GM23338 (cell line): ENCODE results near the gene MYBL2. TPM values are rescaled to one million over a fixed set of nuclear protein-coding genes. Genes with fewer than 3 reads are reported as not detected.

ENCODE experiments used
- ATAC-seq: fragments of 200-7000 bp; cut with Tn5 transposase; 3 replicates; pipeline ENCODE4 v1.9.1; 2020
- DNase-seq: peaks from one replicate; pipeline ENCODE4 v3.0.0-alpha.2; 2015; ENCODE audit warnings: low spot score
- H2AFZ ChIP-seq: fragments of 200-600 bp; sonication (generic); 2 replicates; pipeline ENCODE4 v1.8.0; 2016; ENCODE audit warnings: antibody characterized with exemption, mild to moderate bottlenecking, moderate library complexity
- H3F3A ChIP-seq: fragments of 200-600 bp; sonication (generic); replicated peaks from 2 replicates; pipeline ENCODE4 v1.8.0; 2017; ENCODE audit warnings: antibody characterized with exemption, mixed run types, low read depth
- H3K27ac ChIP-seq: fragments of 200-600 bp; sonication (generic); 2 replicates; pipeline ENCODE4 v1.6.1; 2016; ENCODE audit warnings: low read depth
- H3K27me3 ChIP-seq: fragments of 200-600 bp; sonication (generic); 2 replicates; pipeline ENCODE4 v1.8.0; 2016; ENCODE audit warnings: mild to moderate bottlenecking, mixed run types, moderate library complexity; ENCODE audit not compliant: insufficient read depth
- H3K36me3 ChIP-seq: fragments of 200-600 bp; sonication (generic); 2 replicates; pipeline ENCODE4 v1.8.0; 2016; ENCODE audit warnings: mild to moderate bottlenecking; ENCODE audit not compliant: insufficient read depth
- H3K4me1 ChIP-seq: fragments of 200-600 bp; sonication (generic); 2 replicates; pipeline ENCODE4 v1.8.0; 2016; ENCODE audit warnings: mild to moderate bottlenecking, moderate library complexity; ENCODE audit not compliant: insufficient read depth
- H3K4me2 ChIP-seq: fragments of 200-600 bp; sonication (generic); 2 replicates; pipeline ENCODE4 v1.7.1; 2017; ENCODE audit warnings: mixed run types
- H3K4me3 ChIP-seq: fragments of 200-600 bp; sonication (generic); 2 replicates; pipeline ENCODE4 v1.6.1; 2016; ENCODE audit warnings: mixed run types
- H3K79me2 ChIP-seq: fragments of 200-600 bp; sonication (generic); replicated peaks from 2 replicates; pipeline ENCODE4 v1.8.0; 2017; ENCODE audit warnings: mild to moderate bottlenecking; ENCODE audit not compliant: insufficient read depth
- H3K9me2 ChIP-seq: fragments of 200-600 bp; sonication (generic); 2 replicates; pipeline ENCODE4 v1.8.0; 2017; ENCODE audit not compliant: insufficient read depth
- H4K20me1 ChIP-seq: fragments of 200-600 bp; sonication (generic); replicated peaks from 2 replicates; pipeline ENCODE4 v1.8.0; 2017; ENCODE audit warnings: mild to moderate bottlenecking; ENCODE audit not compliant: insufficient read depth
- H3K27ac Mint-ChIP-seq: 2 replicates; pipeline ENCODE4 v1.8.0; 2020; ENCODE audit warnings: inconsistent platforms, mild to moderate bottlenecking, moderate library complexity, mixed read lengths
- H3K27me3 Mint-ChIP-seq: 3 replicates; pipeline ENCODE4 v1.8.0; 2022; ENCODE audit warnings: low read depth, mild to moderate bottlenecking, moderate library complexity, mixed read lengths, inconsistent platforms; ENCODE audit not compliant: insufficient read depth, poor library complexity
- H3K36me3 Mint-ChIP-seq: 3 replicates; pipeline ENCODE4 v1.8.0; 2021; ENCODE audit warnings: low read depth, mild to moderate bottlenecking, inconsistent platforms, moderate library complexity, mixed read lengths
- H3K4me1 Mint-ChIP-seq: 3 replicates; pipeline ENCODE4 v1.8.0; 2020; ENCODE audit warnings: mild to moderate bottlenecking, inconsistent platforms, mixed read lengths
- H3K4me3 Mint-ChIP-seq: 3 replicates; pipeline ENCODE4 v1.8.0; 2021; ENCODE audit warnings: moderate library complexity, mild to moderate bottlenecking, inconsistent platforms, mixed read lengths
- H3K9me3 Mint-ChIP-seq: 3 replicates; pipeline ENCODE4 v1.8.0; 2020; ENCODE audit warnings: moderate library complexity, mild to moderate bottlenecking, inconsistent platforms, mixed read lengths
- CREB1 ChIP-seq: fragments of 250-450 bp; sonication (Bioruptor Pico); IDR thresholded peaks from 2 replicates; pipeline ENCODE4 v1.5.0; 2020; ENCODE audit warnings: low read depth, mild to moderate bottlenecking, moderate library complexity
- EZH2 ChIP-seq: fragments of 200-600 bp; sonication (generic); IDR thresholded peaks from one replicate; pipeline ENCODE4 v1.8.0; 2017; ENCODE audit warnings: antibody characterized with exemption, mild to moderate bottlenecking, low read depth; ENCODE audit not compliant: unreplicated experiment
- EZH2phosphoT487 ChIP-seq: fragments of 200-600 bp; sonication (generic); IDR thresholded peaks from one replicate; pipeline ENCODE4 v1.8.1; 2018; ENCODE audit warnings: antibody characterized with exemption; ENCODE audit not compliant: unreplicated experiment
- JUNB ChIP-seq: IDR thresholded peaks from one replicate; pipeline ENCODE4 v1.6.1; 2016; ENCODE audit warnings: antibody characterized with exemption; ENCODE audit not compliant: unreplicated experiment
- NANOG ChIP-seq: IDR thresholded peaks from 2 replicates; pipeline ENCODE4 v1.6.1; 2016; ENCODE audit warnings: antibody characterized with exemption, borderline replicate concordance
- POLR2AphosphoS5 ChIP-seq: IDR thresholded peaks from 2 replicates; pipeline ENCODE4 v1.6.1; 2016; ENCODE audit warnings: antibody characterized with exemption, low read depth
- STAT1 ChIP-seq: IDR thresholded peaks from one replicate; pipeline ENCODE4 v1.6.1; 2016; ENCODE audit warnings: antibody characterized with exemption; ENCODE audit not compliant: unreplicated experiment
- ZNF114 ChIP-seq: fragments of 250-450 bp; sonication (Bioruptor Pico); IDR thresholded peaks from 2 replicates; pipeline ENCODE4 v1.5.0; 2020; ENCODE audit warnings: mild to moderate bottlenecking, moderate library complexity
- ZNF331 ChIP-seq: fragments of 250-450 bp; sonication (Bioruptor Pico); IDR thresholded peaks from 2 replicates; pipeline ENCODE4 v1.5.0; 2020; ENCODE audit warnings: low read depth, mild to moderate bottlenecking, moderate library complexity
- polyA plus RNA-seq: library from polyadenylated mRNA; unstranded; fragments of >200 nt; fragmentation: Nextera tagmentation; extraction: Ambion mirVana; gene quantifications from 2 replicates; pipeline ENCODE4 v1.2.1, GENCODE V29; 2016
- total RNA-seq: library from RNA; depleted of rRNA; stranded (reverse); fragments of >200 nt; shearing (Covaris generic); gene quantifications from 2 replicates; pipeline ENCODE4 v1.2.3, GENCODE V29; 2014
- TF ChIP-seq, protein P1 (sequence below): IDR thresholded peaks from 2 replicates; pipeline ENCODE4 v1.6.1; 2016; ENCODE audit warnings: antibody characterized with exemption
- TF ChIP-seq, protein P2 (sequence below): IDR thresholded peaks from one replicate; pipeline ENCODE4 v1.6.1; 2018; ENCODE audit warnings: antibody characterized with exemption; ENCODE audit not compliant: unreplicated experiment
- TF ChIP-seq, protein P3 (sequence below), 2 experiments: fragments of 200-600 bp in 1 of 2; sonication (generic) in 1 of 2; conservative IDR thresholded peaks; 2 replicates each; pipeline versions ENCODE4 v1.5.1 to v1.6.1; 2016 to 2017; ENCODE audit warnings: antibody characterized with exemption in 2 of 2, low read depth in 2 of 2, mild to moderate bottlenecking in 2 of 2, moderate library complexity in 1 of 2
- TF ChIP-seq, protein P4 (sequence below): fragments of 250-450 bp; sonication (Bioruptor Pico); IDR thresholded peaks from 2 replicates; pipeline ENCODE4 v1.5.0; 2020; ENCODE audit warnings: mild to moderate bottlenecking, moderate library complexity

The MYBL2 gene
- total and polyA plus RNA-seq, 2 experiments from 2014 or later: 72.3 to 131 TPM

DNA sequence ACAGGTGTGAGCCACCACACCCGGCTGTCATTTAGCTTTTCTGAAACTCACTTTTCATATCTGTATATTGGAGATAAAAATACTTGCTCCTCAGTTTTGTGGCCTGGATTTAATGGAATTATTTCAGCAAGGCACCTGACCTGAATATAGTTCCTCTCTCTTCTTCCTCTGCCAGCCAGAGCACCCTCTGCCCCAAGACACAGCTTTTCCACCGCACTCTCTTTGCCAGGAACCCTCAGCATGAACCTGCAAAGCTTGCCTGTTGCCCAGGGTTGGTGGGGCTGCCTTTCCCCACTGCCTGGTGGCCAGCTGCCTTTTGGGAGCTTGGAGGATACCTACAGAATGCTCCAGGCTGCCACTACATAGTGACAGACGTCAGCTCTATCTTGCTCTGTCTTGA, 56.8 kb downstream of the MYBL2 start:
- no peaks in the 10 kb centered on the region for H3K27me3 ChIP-seq
- H3K27me3 Mint-ChIP-seq: peaks cover 2% of the 10 kb centered on the region
- TF ChIP-seq POLR2AphosphoS5: no peak
- TF ChIP-seq, protein P1, sequence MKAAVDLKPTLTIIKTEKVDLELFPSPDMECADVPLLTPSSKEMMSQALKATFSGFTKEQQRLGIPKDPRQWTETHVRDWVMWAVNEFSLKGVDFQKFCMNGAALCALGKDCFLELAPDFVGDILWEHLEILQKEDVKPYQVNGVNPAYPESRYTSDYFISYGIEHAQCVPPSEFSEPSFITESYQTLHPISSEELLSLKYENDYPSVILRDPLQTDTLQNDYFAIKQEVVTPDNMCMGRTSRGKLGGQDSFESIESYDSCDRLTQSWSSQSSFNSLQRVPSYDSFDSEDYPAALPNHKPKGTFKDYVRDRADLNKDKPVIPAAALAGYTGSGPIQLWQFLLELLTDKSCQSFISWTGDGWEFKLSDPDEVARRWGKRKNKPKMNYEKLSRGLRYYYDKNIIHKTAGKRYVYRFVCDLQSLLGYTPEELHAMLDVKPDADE: no peak
- TF ChIP-seq NANOG: no peak
- no peak for TF ChIP-seq CREB1 (CRISPR knock-in tag)
- no peak for TF ChIP-seq ZNF114 (CRISPR knock-in tag)
- no peak for TF ChIP-seq STAT1
- no peak for TF ChIP-seq ZNF331
- TF ChIP-seq, protein P2, sequence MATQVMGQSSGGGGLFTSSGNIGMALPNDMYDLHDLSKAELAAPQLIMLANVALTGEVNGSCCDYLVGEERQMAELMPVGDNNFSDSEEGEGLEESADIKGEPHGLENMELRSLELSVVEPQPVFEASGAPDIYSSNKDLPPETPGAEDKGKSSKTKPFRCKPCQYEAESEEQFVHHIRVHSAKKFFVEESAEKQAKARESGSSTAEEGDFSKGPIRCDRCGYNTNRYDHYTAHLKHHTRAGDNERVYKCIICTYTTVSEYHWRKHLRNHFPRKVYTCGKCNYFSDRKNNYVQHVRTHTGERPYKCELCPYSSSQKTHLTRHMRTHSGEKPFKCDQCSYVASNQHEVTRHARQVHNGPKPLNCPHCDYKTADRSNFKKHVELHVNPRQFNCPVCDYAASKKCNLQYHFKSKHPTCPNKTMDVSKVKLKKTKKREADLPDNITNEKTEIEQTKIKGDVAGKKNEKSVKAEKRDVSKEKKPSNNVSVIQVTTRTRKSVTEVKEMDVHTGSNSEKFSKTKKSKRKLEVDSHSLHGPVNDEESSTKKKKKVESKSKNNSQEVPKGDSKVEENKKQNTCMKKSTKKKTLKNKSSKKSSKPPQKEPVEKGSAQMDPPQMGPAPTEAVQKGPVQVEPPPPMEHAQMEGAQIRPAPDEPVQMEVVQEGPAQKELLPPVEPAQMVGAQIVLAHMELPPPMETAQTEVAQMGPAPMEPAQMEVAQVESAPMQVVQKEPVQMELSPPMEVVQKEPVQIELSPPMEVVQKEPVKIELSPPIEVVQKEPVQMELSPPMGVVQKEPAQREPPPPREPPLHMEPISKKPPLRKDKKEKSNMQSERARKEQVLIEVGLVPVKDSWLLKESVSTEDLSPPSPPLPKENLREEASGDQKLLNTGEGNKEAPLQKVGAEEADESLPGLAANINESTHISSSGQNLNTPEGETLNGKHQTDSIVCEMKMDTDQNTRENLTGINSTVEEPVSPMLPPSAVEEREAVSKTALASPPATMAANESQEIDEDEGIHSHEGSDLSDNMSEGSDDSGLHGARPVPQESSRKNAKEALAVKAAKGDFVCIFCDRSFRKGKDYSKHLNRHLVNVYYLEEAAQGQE: no peak
- TF ChIP-seq, protein P3, sequence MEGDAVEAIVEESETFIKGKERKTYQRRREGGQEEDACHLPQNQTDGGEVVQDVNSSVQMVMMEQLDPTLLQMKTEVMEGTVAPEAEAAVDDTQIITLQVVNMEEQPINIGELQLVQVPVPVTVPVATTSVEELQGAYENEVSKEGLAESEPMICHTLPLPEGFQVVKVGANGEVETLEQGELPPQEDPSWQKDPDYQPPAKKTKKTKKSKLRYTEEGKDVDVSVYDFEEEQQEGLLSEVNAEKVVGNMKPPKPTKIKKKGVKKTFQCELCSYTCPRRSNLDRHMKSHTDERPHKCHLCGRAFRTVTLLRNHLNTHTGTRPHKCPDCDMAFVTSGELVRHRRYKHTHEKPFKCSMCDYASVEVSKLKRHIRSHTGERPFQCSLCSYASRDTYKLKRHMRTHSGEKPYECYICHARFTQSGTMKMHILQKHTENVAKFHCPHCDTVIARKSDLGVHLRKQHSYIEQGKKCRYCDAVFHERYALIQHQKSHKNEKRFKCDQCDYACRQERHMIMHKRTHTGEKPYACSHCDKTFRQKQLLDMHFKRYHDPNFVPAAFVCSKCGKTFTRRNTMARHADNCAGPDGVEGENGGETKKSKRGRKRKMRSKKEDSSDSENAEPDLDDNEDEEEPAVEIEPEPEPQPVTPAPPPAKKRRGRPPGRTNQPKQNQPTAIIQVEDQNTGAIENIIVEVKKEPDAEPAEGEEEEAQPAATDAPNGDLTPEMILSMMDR (conservative IDR thresholded peaks at IDR 0.05; ENCODE audit: low read depth in 2 of 2): no peak
- TF ChIP-seq EZH2: no peak
- no peak for TF ChIP-seq JUNB
- TF ChIP-seq, protein P4, sequence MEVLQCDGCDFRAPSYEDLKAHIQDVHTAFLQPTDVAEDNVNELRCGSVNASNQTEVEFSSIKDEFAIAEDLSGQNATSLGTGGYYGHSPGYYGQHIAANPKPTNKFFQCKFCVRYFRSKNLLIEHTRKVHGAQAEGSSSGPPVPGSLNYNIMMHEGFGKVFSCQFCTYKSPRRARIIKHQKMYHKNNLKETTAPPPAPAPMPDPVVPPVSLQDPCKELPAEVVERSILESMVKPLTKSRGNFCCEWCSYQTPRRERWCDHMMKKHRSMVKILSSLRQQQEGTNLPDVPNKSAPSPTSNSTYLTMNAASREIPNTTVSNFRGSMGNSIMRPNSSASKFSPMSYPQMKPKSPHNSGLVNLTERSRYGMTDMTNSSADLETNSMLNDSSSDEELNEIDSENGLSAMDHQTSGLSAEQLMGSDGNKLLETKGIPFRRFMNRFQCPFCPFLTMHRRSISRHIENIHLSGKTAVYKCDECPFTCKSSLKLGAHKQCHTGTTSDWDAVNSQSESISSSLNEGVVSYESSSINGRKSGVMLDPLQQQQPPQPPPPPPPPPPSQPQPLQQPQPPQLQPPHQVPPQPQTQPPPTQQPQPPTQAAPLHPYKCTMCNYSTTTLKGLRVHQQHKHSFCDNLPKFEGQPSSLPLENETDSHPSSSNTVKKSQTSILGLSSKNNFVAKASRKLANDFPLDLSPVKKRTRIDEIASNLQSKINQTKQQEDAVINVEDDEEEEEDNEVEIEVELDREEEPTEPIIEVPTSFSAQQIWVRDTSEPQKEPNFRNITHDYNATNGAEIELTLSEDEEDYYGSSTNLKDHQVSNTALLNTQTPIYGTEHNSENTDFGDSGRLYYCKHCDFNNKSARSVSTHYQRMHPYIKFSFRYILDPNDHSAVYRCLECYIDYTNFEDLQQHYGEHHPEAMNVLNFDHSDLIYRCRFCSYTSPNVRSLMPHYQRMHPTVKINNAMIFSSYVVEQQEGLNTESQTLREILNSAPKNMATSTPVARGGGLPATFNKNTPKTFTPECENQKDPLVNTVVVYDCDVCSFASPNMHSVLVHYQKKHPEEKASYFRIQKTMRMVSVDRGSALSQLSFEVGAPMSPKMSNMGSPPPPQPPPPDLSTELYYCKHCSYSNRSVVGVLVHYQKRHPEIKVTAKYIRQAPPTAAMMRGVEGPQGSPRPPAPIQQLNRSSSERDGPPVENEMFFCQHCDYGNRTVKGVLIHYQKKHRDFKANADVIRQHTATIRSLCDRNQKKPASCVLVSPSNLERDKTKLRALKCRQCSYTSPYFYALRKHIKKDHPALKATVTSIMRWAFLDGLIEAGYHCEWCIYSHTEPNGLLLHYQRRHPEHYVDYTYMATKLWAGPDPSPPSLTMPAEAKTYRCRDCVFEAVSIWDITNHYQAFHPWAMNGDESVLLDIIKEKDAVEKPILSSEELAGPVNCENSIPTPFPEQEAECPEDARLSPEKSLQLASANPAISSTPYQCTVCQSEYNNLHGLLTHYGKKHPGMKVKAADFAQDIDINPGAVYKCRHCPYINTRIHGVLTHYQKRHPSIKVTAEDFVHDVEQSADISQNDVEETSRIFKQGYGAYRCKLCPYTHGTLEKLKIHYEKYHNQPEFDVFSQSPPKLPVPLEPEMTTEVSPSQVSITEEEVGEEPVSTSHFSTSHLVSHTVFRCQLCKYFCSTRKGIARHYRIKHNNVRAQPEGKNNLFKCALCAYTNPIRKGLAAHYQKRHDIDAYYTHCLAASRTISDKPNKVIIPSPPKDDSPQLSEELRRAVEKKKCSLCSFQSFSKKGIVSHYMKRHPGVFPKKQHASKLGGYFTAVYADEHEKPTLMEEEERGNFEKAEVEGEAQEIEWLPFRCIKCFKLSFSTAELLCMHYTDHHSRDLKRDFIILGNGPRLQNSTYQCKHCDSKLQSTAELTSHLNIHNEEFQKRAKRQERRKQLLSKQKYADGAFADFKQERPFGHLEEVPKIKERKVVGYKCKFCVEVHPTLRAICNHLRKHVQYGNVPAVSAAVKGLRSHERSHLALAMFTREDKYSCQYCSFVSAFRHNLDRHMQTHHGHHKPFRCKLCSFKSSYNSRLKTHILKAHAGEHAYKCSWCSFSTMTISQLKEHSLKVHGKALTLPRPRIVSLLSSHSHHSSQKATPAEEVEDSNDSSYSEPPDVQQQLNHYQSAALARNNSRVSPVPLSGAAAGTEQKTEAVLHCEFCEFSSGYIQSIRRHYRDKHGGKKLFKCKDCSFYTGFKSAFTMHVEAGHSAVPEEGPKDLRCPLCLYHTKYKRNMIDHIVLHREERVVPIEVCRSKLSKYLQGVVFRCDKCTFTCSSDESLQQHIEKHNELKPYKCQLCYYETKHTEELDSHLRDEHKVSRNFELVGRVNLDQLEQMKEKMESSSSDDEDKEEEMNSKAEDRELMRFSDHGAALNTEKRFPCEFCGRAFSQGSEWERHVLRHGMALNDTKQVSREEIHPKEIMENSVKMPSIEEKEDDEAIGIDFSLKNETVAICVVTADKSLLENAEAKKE (CRISPR knock-in tag): no peak
- no peak for TF ChIP-seq EZH2phosphoT487
- H2AFZ ChIP-seq: no peak overlapping the region
- H3K4me3 ChIP-seq: no peak overlapping the region
- H3K4me1 Mint-ChIP-seq: peaks cover 7% of the 10 kb centered on the region; the same call in 1 of the 3 replicates
- H4K20me1 ChIP-seq: no peaks in the 10 kb centered on the region; the same call in 1 of the 2 replicates
- no peaks in the 10 kb centered on the region for H3K79me2 ChIP-seq
- no peaks in the 10 kb centered on the region; the same call in 1 of the 2 replicates for H3K4me1 ChIP-seq
- H3F3A ChIP-seq: no peaks in the 10 kb centered on the region
- no peaks in the 10 kb centered on the region for H3K36me3 ChIP-seq
- H3K4me3 Mint-ChIP-seq: no peak overlapping the region
- DNase-seq (no peak), ATAC-seq (no peak)
- H3K4me2 ChIP-seq: no peak overlapping the region
- H3K27ac Mint-ChIP-seq: no peak overlapping the region
- H3K9me3 Mint-ChIP-seq: no peaks in the 10 kb centered on the region; the same call in 2 of the 3 replicates
- no peak overlapping the region for H3K27ac ChIP-seq
- H3K9me2 ChIP-seq: no peaks in the 10 kb centered on the region
- H3K36me3 Mint-ChIP-seq: peaks cover 6% of the 10 kb centered on the region; the same call in 2 of the 3 replicates
